Testis (tissue), 3 donors: ENCODE data around the gene CLASP2. TPM values are rescaled to one million over a fixed set of nuclear protein-coding genes. Genes with fewer than 3 reads are reported as not detected.

Experiments used
- DNase-seq: peaks from one replicate; pipeline ENCODE4 v3.0.0-alpha.2; 2019
- H3K27ac ChIP-seq, 2 donors: fragments of 200-600 bp; sonication (generic); one replicate each; pipeline ENCODE4 v1.5.1; 2019
- H3K27me3 ChIP-seq: fragments of 200-600 bp; sonication (generic); one replicate; pipeline ENCODE4 v1.5.1; 2019
- H3K36me3 ChIP-seq: fragments of 200-600 bp; sonication (generic); one replicate; pipeline ENCODE4 v1.5.1; 2017; ENCODE audit warnings: low read depth; ENCODE audit errors: missing control alignments
- H3K4me1 ChIP-seq: fragments of 200-600 bp; sonication (generic); one replicate; pipeline ENCODE4 v1.5.1; 2019
- H3K4me3 ChIP-seq, 2 donors: fragments of 200-600 bp; sonication (generic); one replicate each; pipeline ENCODE4 v1.5.1; 2017 to 2019
- H3K9me3 ChIP-seq: fragments of 200-600 bp; sonication (generic); one replicate; pipeline ENCODE4 v1.5.1; 2017
- POLR2A ChIP-seq: fragments of 450-650 bp; IDR thresholded peaks from one replicate; pipeline ENCODE4 v1.6.1; 2017; ENCODE audit warnings: antibody characterized with exemption, mild to moderate bottlenecking, moderate library complexity
- WGBS, 2 donors: methylation state at CpG; one replicate each; pipeline ENCODE4 v1.1.5; 2018; 5-methylcytosine and 5-hydroxymethylcytosine counted together
- intact Hi-C: fragments of 100-400 bp; cut with DNase I; formaldehyde crosslinking; loops from one replicate; pipeline ENCODE4 v1.15.1; 2023; ENCODE audit warnings: low total_unique reads
- polyA plus RNA-seq: library from polyadenylated mRNA; stranded (reverse); fragments of 350-450 nt; fragmentation: Illumina TruSeq; extraction: RNeasy Lipid Tissue Mini Kit (QIAGEN cat#74804); gene quantifications from one replicate; pipeline ENCODE4 v1.2.3, GENCODE V29; 2014; ENCODE audit warnings: low read depth, low replicate concordance; ENCODE audit not compliant: insufficient read depth
- total RNA-seq, 2 donors: library from RNA; depleted of rRNA; stranded (reverse); fragments of >200 nt; gene quantifications; one replicate each; pipeline ENCODE4 v1.2.3, GENCODE V29; 2016
- TF ChIP-seq, protein P1 (sequence below), 3 experiments: fragments of 450-650 bp in 2 of 3; fragments of 200-600 bp in 1 of 3; sonication (generic) in 1 of 3; IDR thresholded peaks; one replicate each; pipeline ENCODE4 v1.5.1; 2016 to 2019; ENCODE audit warnings: antibody characterized with exemption in 3 of 3, mild to moderate bottlenecking in 2 of 3, moderate library complexity in 1 of 3

CLASP2 gene
- total and polyA plus RNA-seq, 3 donors from 2014 or later, result 21.5 to 72.1 (median 68.4) TPM

DNA sequence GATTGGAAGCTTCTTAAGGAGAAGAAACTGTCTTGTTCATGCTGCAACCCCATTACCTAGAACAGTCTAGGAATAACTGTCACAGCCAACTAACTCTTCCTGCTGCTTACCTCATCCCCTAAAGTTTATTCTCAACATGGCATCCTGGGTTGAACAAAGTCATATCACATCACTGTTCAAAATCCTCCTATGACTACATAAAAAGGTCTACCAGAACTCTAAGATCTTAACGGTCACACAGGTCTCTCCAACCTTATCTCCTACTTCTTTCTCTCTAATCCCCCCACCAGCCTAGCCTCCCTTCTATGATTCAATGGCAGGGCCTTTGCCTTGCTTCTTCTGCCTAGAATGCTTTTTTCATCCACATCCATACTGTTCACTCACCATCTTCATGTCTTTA is 69.3 kb downstream of the CLASP2 start:
- Histone ChIP-seq H3K9me3 (no peaks in the 10 kb centered on the region), H3K27ac (no peak overlapping the region), H3K4me1 (no peaks in the 10 kb centered on the region), H3K36me3 (no peaks in the 10 kb centered on the region), H3K4me3 (no peak overlapping the region), H3K27me3 (no peaks in the 10 kb centered on the region)
- DNase-seq, result no peak
- intact Hi-C loops, result no loop called here
- TF ChIP-seq POLR2A, result no peak
- TF ChIP-seq, protein P1, sequence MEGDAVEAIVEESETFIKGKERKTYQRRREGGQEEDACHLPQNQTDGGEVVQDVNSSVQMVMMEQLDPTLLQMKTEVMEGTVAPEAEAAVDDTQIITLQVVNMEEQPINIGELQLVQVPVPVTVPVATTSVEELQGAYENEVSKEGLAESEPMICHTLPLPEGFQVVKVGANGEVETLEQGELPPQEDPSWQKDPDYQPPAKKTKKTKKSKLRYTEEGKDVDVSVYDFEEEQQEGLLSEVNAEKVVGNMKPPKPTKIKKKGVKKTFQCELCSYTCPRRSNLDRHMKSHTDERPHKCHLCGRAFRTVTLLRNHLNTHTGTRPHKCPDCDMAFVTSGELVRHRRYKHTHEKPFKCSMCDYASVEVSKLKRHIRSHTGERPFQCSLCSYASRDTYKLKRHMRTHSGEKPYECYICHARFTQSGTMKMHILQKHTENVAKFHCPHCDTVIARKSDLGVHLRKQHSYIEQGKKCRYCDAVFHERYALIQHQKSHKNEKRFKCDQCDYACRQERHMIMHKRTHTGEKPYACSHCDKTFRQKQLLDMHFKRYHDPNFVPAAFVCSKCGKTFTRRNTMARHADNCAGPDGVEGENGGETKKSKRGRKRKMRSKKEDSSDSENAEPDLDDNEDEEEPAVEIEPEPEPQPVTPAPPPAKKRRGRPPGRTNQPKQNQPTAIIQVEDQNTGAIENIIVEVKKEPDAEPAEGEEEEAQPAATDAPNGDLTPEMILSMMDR (IDR thresholded peaks at IDR 0.05), result no peak
- WGBS, 2 donors, result 92 to 93% methylated on average over 1 of the region's 1 CpG

DNA sequence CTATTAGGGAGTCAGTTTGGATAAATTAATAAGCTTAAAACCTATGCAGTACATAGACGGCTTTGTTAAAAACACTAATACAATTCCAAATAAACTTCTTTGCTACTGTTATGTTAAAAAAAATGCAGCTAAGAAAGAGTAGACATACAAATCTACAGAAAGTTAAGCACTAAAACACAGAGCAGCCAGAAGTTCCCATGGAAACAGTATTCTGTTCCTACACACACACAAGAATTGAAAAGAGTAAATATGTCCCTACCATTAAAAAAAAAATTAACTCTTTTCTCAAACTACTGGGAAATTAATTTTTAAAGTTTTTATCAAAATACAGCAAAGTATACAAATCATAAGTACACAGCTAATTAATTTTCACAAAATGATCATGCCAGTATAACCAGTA is 71.6 kb downstream of the CLASP2 start:
- H3K27ac ChIP-seq, result no peak overlapping the region
- H3K27me3 ChIP-seq, result no peaks in the 10 kb centered on the region
- H3K4me3 ChIP-seq, result no peak overlapping the region
- no peak for TF ChIP-seq POLR2A
- TF ChIP-seq, protein P1 (IDR thresholded peaks at IDR 0.05), result no peak
- H3K36me3 ChIP-seq, result no peaks in the 10 kb centered on the region
- H3K9me3 ChIP-seq, result no peaks in the 10 kb centered on the region
- H3K4me1 ChIP-seq, result no peaks in the 10 kb centered on the region
- intact Hi-C loops, result no loop called here
- whole genome bisulfite sequencing, 2 donors, result 95 to 97% methylated on average over 1 of the region's 1 CpG
- DNase-seq, result no peak

DNA sequence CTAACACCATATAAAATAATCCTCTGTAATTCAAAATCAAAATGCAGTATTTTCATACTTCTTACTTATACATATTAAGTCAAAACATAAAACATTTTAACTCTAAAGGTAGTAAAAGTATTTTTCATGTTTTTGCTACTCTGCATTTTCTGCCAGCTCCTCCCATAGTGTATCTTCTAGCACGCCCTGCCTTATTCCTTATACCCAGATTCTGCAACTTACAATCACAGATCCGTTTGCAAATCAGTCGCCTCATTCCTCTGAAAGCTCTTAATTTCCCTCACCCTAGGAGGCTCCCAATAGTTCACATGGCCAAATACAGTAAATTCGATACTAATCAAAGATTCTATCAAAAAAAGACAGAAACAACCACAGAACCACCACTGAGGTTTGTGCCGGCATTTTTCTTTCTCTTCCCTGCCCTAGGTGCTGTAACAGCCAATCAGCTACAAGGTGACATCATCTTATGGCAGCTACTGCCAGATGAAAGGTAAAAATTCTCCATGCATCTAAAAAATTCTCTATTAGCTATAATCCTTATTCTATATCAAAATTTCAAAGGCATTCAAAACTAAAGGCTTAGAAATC is 72.9 kb downstream of the CLASP2 start:
- 66 to 76% methylated on average over 5 of the region's 5 CpGs for WGBS, 2 donors
- peak; percentile 54 for DNase-seq
- Histone ChIP-seq H3K36me3 (no peaks in the 10 kb centered on the region), H3K27me3 (no peaks in the 10 kb centered on the region), H3K4me3 (no peak overlapping the region), H3K9me3 (no peaks in the 10 kb centered on the region), H3K27ac (no peak overlapping the region), H3K4me1 (no peaks in the 10 kb centered on the region)
- TF ChIP-seq, protein P1 (IDR thresholded peaks at IDR 0.05), result no peak
- TF ChIP-seq POLR2A, result no peak
- intact Hi-C loops, result no loop called here

DNA sequence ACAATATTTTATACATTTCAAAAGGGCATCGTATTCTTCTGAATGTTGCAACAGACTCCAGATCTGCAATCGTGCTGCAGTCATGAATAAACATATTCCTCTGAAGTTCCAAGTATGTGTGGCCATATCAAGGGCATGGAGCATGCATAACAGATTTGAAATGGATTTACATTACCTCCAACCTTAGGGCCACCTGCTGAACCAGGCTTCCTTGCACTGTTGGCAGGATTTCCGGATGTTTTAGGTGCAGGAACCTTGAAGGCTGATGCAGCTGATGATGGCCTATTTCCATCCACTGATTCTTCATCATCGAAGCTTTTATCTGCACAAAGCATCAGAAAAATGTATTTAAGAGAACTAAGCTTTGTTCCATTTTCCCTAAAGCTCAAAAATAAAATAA is 73.5 kb downstream of the CLASP2 start:
- Histone ChIP-seq H3K4me1 (no peaks in the 10 kb centered on the region), H3K27me3 (no peaks in the 10 kb centered on the region), H3K36me3 (no peaks in the 10 kb centered on the region), H3K27ac (no peak overlapping the region), H3K9me3 (no peaks in the 10 kb centered on the region), H3K4me3 (no peak overlapping the region)
- no peak for DNase-seq
- intact Hi-C loops, result no loop called here
- WGBS, 2 donors, result 73 to 76% methylated on average over 4 of the region's 4 CpGs
- TF ChIP-seq POLR2A, result no peak
- TF ChIP-seq, protein P1 (IDR thresholded peaks at IDR 0.05), result no peak

DNA sequence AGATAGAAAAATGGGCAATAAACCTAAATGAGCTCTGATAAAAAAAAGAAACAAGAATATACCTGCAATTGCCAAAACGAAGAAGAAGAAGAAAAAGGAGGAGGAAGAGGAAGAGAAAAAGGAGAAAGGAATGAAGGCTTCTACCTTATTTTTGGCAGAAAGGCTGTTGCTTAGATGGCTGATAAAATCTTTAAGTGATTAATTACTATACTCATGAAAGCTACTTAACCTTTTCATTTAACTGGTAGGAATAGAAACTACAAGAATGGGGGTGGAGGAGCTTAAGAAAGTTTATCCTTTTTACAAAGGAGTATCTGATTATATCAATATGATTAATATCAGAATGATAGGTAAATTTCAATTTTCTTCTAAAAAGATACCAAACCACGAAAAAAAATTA is 75.2 kb downstream of the CLASP2 start:
- WGBS, 2 donors, result 72 to 73% methylated on average over 2 of the region's 2 CpGs
- H3K27me3 ChIP-seq, result no peaks in the 10 kb centered on the region
- DNase-seq, result no peak
- intact Hi-C loops, result no loop called here
- no peak overlapping the region for H3K4me3 ChIP-seq
- no peak overlapping the region for H3K27ac ChIP-seq
- H3K9me3 ChIP-seq, result no peaks in the 10 kb centered on the region
- no peak for TF ChIP-seq POLR2A
- TF ChIP-seq, protein P1 (IDR thresholded peaks at IDR 0.05), result no peak
- no peaks in the 10 kb centered on the region for H3K36me3 ChIP-seq
- no peaks in the 10 kb centered on the region for H3K4me1 ChIP-seq
